Fibroblast of lung (primary cell): ENCODE data around the gene PRSS21.

Source experiments
- CTCF ChIP-seq, 2 donors: IDR thresholded peaks in 1 of 2; conservative IDR thresholded peaks in 1 of 2; 1 replicate in 1 of 2; 2 replicates in 1 of 2; pipeline ENCODE4 v1.5.1; 2011 to 2012; ENCODE audit warnings: low read length in 2 of 2, control low read depth in 1 of 2, inconsistent platforms in 1 of 2, low read depth in 1 of 2, mild to moderate bottlenecking in 1 of 2
- EZH2 ChIP-seq: IDR thresholded peaks from 2 replicates; pipeline ENCODE4 v1.5.1; 2012; ENCODE audit warnings: low read length, control low read depth, mild to moderate bottlenecking; ENCODE audit errors: missing control alignments

GRCh38 chr16:2804728-2805127 is 12.3 kb upstream of the PRSS21 start:
- TF ChIP-seq CTCF (conservative IDR thresholded peaks at IDR 0.05 in 1 of 2, IDR thresholded peaks at IDR 0.05 in 1 of 2; ENCODE audit: low read depth in 1 of 2, low read length in 2 of 2): no peak
- TF ChIP-seq EZH2: no peak
